A549 (cell line): ENCODE results near the gene OR10G7. TPM values are rescaled to one million over a fixed set of nuclear protein-coding genes. Genes with fewer than 3 reads are reported as not detected.

Experiments
- ATAC-seq, 2 experiments: fragments of 200-7000 bp in 1 of 2; fragments of >200 bp in 1 of 2; cut with Nextera tagmentation in 1 of 2; cut with Tn5 transposase in 1 of 2; 3 replicates each; pipeline versions ENCODE4 v1.8.0 to v1.9.1; 2018 to 2020; ENCODE audit warnings: mild to moderate bottlenecking in 1 of 2, moderate library complexity in 1 of 2
- CTCF ChIA-PET: fragments of 300-600 bp; sonication (Branson Sonifier 250); formaldehyde crosslinking; extraction: SDS; loops from one replicate; lab custom pipeline; 2021; ENCODE audit warnings: antibody characterized with exemption, inconsistent platforms; lab: Yijun Ruan, JAX
- POLR2A ChIA-PET: fragments of 350-600 bp; formaldehyde crosslinking; extraction: SDS; loops from one replicate; lab custom pipeline; 2021; ENCODE audit warnings: antibody characterized with exemption, inconsistent platforms; lab: Yijun Ruan, JAX
- DNase-seq, 2 experiments: peaks; one replicate each; pipeline versions ENCODE4 v3.0.0 to v3.0.0-alpha.2; 2011 to 2016; ENCODE audit warnings: low read depth in 1 of 2, low spot score in 1 of 2
- FAIRE-seq: peaks from 2 replicates; lab custom pipeline; 2011; peaks lifted over from hg19 to GRCh38; lab: Jason Lieb, UNC
- H3K27ac ChIP-seq, 2 experiments: fragments of >200 bp; sonication (Bioruptor Twin); formaldehyde crosslinking; 3 replicates each; pipeline ENCODE4 v1.5.1; 2016 to 2017
- H3K4me1 ChIP-seq: fragments of >200 bp; sonication (Bioruptor Twin); formaldehyde crosslinking; 3 replicates; pipeline ENCODE4 v1.6.1; 2016
- H3K4me2 ChIP-seq: fragments of >200 bp; sonication (Bioruptor Twin); formaldehyde crosslinking; 3 replicates; pipeline ENCODE4 v1.6.1; 2016
- H3K4me3 ChIP-seq: fragments of >200 bp; sonication (Bioruptor Twin); formaldehyde crosslinking; 3 replicates; pipeline ENCODE4 v1.5.1; 2016
- H3K9me3 ChIP-seq: fragments of >200 bp; sonication (Bioruptor Twin); formaldehyde crosslinking; 3 replicates; pipeline ENCODE4 v1.6.1; 2016
- BHLHE40 ChIP-seq: IDR thresholded peaks from 2 replicates; pipeline ENCODE4 v1.6.1; 2012; ENCODE audit warnings: low read depth, low read length, inconsistent platforms
- CBX8 ChIP-seq: fragments of 200-600 bp; sonication (generic); IDR thresholded peaks from 2 replicates; pipeline ENCODE4 v1.6.1; 2016
- CHD2 ChIP-seq: fragments of 150-350 bp; IDR thresholded peaks from 2 replicates; pipeline ENCODE4 v1.6.1; 2014; ENCODE audit warnings: low read length; ENCODE audit not compliant: partially characterized antibody
- CTCF ChIP-seq: fragments of >200 bp; sonication (Bioruptor Twin); formaldehyde crosslinking; IDR thresholded peaks from 3 replicates; pipeline ENCODE4 v1.5.1; 2016
- EHF ChIP-seq: fragments of 250-450 bp; sonication (Bioruptor Pico); IDR thresholded peaks from 2 replicates; pipeline ENCODE4 v1.5.0; 2020; ENCODE audit warnings: mild to moderate bottlenecking
- EHMT2 ChIP-seq: fragments of 200-600 bp; sonication (generic); IDR thresholded peaks from 2 replicates; pipeline ENCODE4 v1.6.1; 2016; ENCODE audit warnings: antibody characterized with exemption, low read depth, mild to moderate bottlenecking, moderate library complexity
- ELK1 ChIP-seq: fragments of 150-350 bp; IDR thresholded peaks from 2 replicates; pipeline ENCODE4 v1.6.1; 2014; ENCODE audit warnings: low read depth, mild to moderate bottlenecking, low read length
- HEYL ChIP-seq: fragments of 250-450 bp; sonication (Bioruptor Pico); IDR thresholded peaks from 2 replicates; pipeline ENCODE4 v1.8.0; 2021; ENCODE audit warnings: mild to moderate bottlenecking, moderate library complexity
- HOXB13 ChIP-seq: fragments of 250-450 bp; sonication (Bioruptor Pico); IDR thresholded peaks from 2 replicates; pipeline ENCODE4 v1.5.0; 2020; ENCODE audit warnings: low read depth, mild to moderate bottlenecking, moderate library complexity
- KDM5A ChIP-seq: fragments of 200-600 bp; sonication (generic); IDR thresholded peaks from 2 replicates; pipeline ENCODE4 v1.6.1; 2016; ENCODE audit warnings: antibody characterized with exemption, mild to moderate bottlenecking
- MAX ChIP-seq: IDR thresholded peaks from 2 replicates; pipeline ENCODE4 v1.6.1; 2012
- MYC ChIP-seq: IDR thresholded peaks from 2 replicates; pipeline ENCODE4 v1.6.1; 2012; ENCODE audit warnings: mild to moderate bottlenecking, inconsistent platforms, low read length, improper control_type of control experiment, borderline replicate concordance
- NFE2L2 ChIP-seq: fragments of 150-350 bp; conservative IDR thresholded peaks from 2 replicates; pipeline ENCODE4 v1.6.1; 2014; ENCODE audit warnings: low read length
- NR3C1 ChIP-seq: fragments of >200 bp; sonication (Bioruptor Twin); formaldehyde crosslinking; IDR thresholded peaks from 3 replicates; pipeline ENCODE4 v1.6.1; 2017
- PBX3 ChIP-seq: IDR thresholded peaks from 2 replicates; pipeline ENCODE4 v1.6.1; 2012
- PHF8 ChIP-seq: fragments of 200-600 bp; sonication (generic); IDR thresholded peaks from 2 replicates; pipeline ENCODE4 v1.6.1; 2016; ENCODE audit warnings: low read depth, mild to moderate bottlenecking, antibody characterized with exemption, moderate library complexity, borderline replicate concordance
- POLR2A ChIP-seq: IDR thresholded peaks from 2 replicates; pipeline ENCODE4 v1.6.1; 2012; ENCODE audit warnings: mild to moderate bottlenecking, low read length
- POLR2AphosphoS2 ChIP-seq: conservative IDR thresholded peaks from 2 replicates; pipeline ENCODE4 v1.6.1; 2012; ENCODE audit warnings: low read length, improper control_type of control experiment, inconsistent platforms
- RAD21 ChIP-seq, 2 experiments: fragments of >200 bp in 1 of 2; sonication (Bioruptor Twin) in 1 of 2; formaldehyde crosslinking in 1 of 2; IDR thresholded peaks in 1 of 2; conservative IDR thresholded peaks in 1 of 2; 2 replicates in 1 of 2; 3 replicates in 1 of 2; pipeline ENCODE4 v1.6.1; 2012 to 2018; ENCODE audit warnings: inconsistent platforms in 1 of 2
- RCOR1 ChIP-seq: fragments of 150-350 bp; IDR thresholded peaks from 2 replicates; pipeline ENCODE4 v1.6.1; 2014; ENCODE audit warnings: antibody characterized with exemption, low read length, low read depth
- RFX5 ChIP-seq: fragments of 450-650 bp; IDR thresholded peaks from 2 replicates; pipeline ENCODE4 v1.7.1; 2014; ENCODE audit warnings: antibody characterized with exemption, mild to moderate bottlenecking, moderate library complexity
- RNF2 ChIP-seq: fragments of 200-600 bp; sonication (generic); IDR thresholded peaks from 2 replicates; pipeline ENCODE4 v1.6.1; 2016; ENCODE audit warnings: low read depth, mild to moderate bottlenecking, antibody characterized with exemption, moderate library complexity, borderline replicate concordance
- TP53 ChIP-seq: fragments of 250-450 bp; sonication (Bioruptor Pico); IDR thresholded peaks from 2 replicates; pipeline ENCODE4 v1.5.0; 2021; ENCODE audit warnings: mild to moderate bottlenecking, moderate library complexity
- ZFP36 ChIP-seq: fragments of 450-650 bp; IDR thresholded peaks from 2 replicates; pipeline ENCODE4 v1.6.1; 2014; ENCODE audit warnings: borderline replicate concordance; ENCODE audit not compliant: partially characterized antibody
- ZNF302 ChIP-seq: fragments of 250-450 bp; sonication (Bioruptor Pico); IDR thresholded peaks from 2 replicates; pipeline ENCODE4 v1.9.0; 2021; ENCODE audit warnings: inconsistent platforms, mild to moderate bottlenecking, moderate library complexity
- ZSCAN20 ChIP-seq: fragments of 250-450 bp; sonication (Bioruptor Pico); IDR thresholded peaks from 2 replicates; pipeline ENCODE4 v1.8.0; 2022; ENCODE audit warnings: mild to moderate bottlenecking, moderate library complexity
- WGBS: methylation state at CpG from one replicate; pipeline ENCODE4 v1.1.6; 2017; ENCODE audit errors: missing lambda C conversion rate; 5-methylcytosine and 5-hydroxymethylcytosine counted together
- polyA minus RNA-seq: library from RNA; depleted of rRNA, polyadenylated mRNA; stranded (reverse); fragments of >200 nt; gene quantifications from 2 replicates; pipeline ENCODE4 v1.2.3, GENCODE V29; 2011; rRNA and poly(A)+ RNA removed
- polyA plus RNA-seq, 4 experiments: library from polyadenylated mRNA; depleted of rRNA in 3 of 4; stranded (reverse); fragments of >200 nt; fragmentation: RNase III in 1 of 4; extraction: RNeasy Plus Mini Kit Qiagen cat#74134 plus additional on column Dnase treatment in 1 of 4; gene quantifications; 2 replicates in 3 of 4; 3 replicates in 1 of 4; pipeline ENCODE4 v1.2.3, GENCODE V29; 2011 to 2017

Gene OR10G7
- not detected in 2 replicates for polyA plus RNA-seq (2011; rRNA removed)
- not detected in 2 replicates for polyA plus RNA-seq (2012; cell fraction: cytosol; rRNA removed)
- polyA plus RNA-seq (2012; cell fraction: nucleus; rRNA removed): not detected in 2 replicates
- not detected in 3 replicates for polyA plus RNA-seq (2017; fragmentation: RNase III; extraction: RNeasy Plus Mini Kit Qiagen cat#74134 plus additional on column Dnase treatment)
- polyA minus RNA-seq: not detected in 2 replicates

- FAIRE-seq (no peak), ATAC-seq (no peak), DNase-seq (no peak)
- Histone ChIP-seq H3K27ac (no peak within 1 kb of the TSS), H3K4me2 (no peak within 1 kb of the TSS), H3K9me3 (no peaks in the 10 kb centered on the region), H3K4me1 (no peaks in the 10 kb centered on the region), H3K4me3 (no peak within 1 kb of the TSS)
- CTCF ChIA-PET: no interaction called here
- 13% methylated on average over 1 of the region's 1 CpG for WGBS
- TF ChIP-seq CHD2 (no peak), ZNF302 (CRISPR knock-in tag) (no peak), MAX (no peak), RNF2 (no peak), HOXB13 (CRISPR knock-in tag) (no peak), ZSCAN20 (CRISPR knock-in tag) (no peak), TP53 (CRISPR knock-in tag) (no peak), EHF (CRISPR knock-in tag) (no peak), PBX3 (no peak), PHF8 (no peak), NR3C1 (no peak), ELK1 (no peak), EHMT2 (no peak), ZFP36 (no peak), RFX5 (no peak), CBX8 (no peak), POLR2AphosphoS2 (no peak), RCOR1 (no peak), BHLHE40 (no peak)
- POLR2A ChIA-PET: no interaction called here
Measured at GRCh38 chr11:124041254-124041653, at the start of gene OR10G7. OR10G7 (minus strand) TSS chr11:124041325; CDS start chr11:124039001, 2,324 bp downstream.

GRCh38 chr11:124085997-124086846 lies 45.1 kb upstream of the OR10G7 start:
- ChIA-PET CTCF (no interaction called here), POLR2A (no interaction called here)
- no peak overlapping the region for H3K4me2 ChIP-seq
- ATAC-seq: no peak
- 29% methylated on average over 10 of the region's 10 CpGs for WGBS
- FAIRE-seq: no peak
- DNase-seq: no peak
- TF ChIP-seq HEYL (CRISPR knock-in tag) (no peak), MAX (no peak)
- TF ChIP-seq, all 56 proteins: peak for 0
- Histone ChIP-seq H3K4me1 (no peaks in the 10 kb centered on the region), H3K9me3 (no peaks in the 10 kb centered on the region), H3K27ac (no peak overlapping the region), H3K4me3 (no peak overlapping the region)

GRCh38 chr11:124085583-124085982 lies 44.5 kb upstream of the OR10G7 start:
- 3% methylated on average over 3 of the region's 3 CpGs for WGBS
- no peaks in the 10 kb centered on the region for H3K4me1 ChIP-seq
- no peak overlapping the region for H3K27ac ChIP-seq
- H3K4me2 ChIP-seq: no peak overlapping the region
- CTCF ChIA-PET: no interaction called here
- POLR2A ChIA-PET: no interaction called here
- no peak overlapping the region for H3K4me3 ChIP-seq
- FAIRE-seq (no peak), DNase-seq (no peak), ATAC-seq (no peak)
- no peaks in the 10 kb centered on the region for H3K9me3 ChIP-seq
- TF ChIP-seq MYC: no peak
- no peak for TF ChIP-seq CTCF
- no peak for TF ChIP-seq EHF (CRISPR knock-in tag)
- TF ChIP-seq HOXB13 (CRISPR knock-in tag): no peak
- TF ChIP-seq MAX: no peak
- TF ChIP-seq PBX3: no peak
- no peak for TF ChIP-seq POLR2A
- no peak for TF ChIP-seq KDM5A
- TF ChIP-seq RAD21 (conservative IDR thresholded peaks at IDR 0.05 in 1 of 2, IDR thresholded peaks at IDR 0.05 in 1 of 2): no peak
- no peak for TF ChIP-seq CHD2
- TF ChIP-seq CBX8: no peak
- TF ChIP-seq NFE2L2: no peak
